Neuronal stem cell (in vitro differentiated cells): ENCODE data around the gene MYO10.

ENCODE experiments used
- DNase-seq: peaks from one replicate; pipeline ENCODE4 v3.0.0-alpha.2; 2013; ENCODE audit warnings: low spot score
- H2AFZ ChIP-seq: one replicate; pipeline ENCODE4 v1.6.1; 2013; ENCODE audit warnings: mild to moderate bottlenecking, low read length, inconsistent platforms
- H2AK5ac ChIP-seq: 2 replicates; pipeline ENCODE4 v1.6.1; 2013; ENCODE audit warnings: low read depth, mild to moderate bottlenecking, inconsistent platforms, low read length, moderate library complexity, mixed read lengths
- H2BK120ac ChIP-seq: 2 replicates; pipeline ENCODE4 v1.6.1; 2013; ENCODE audit warnings: low read depth, mild to moderate bottlenecking, inconsistent platforms, low read length, moderate library complexity, mixed read lengths
- H2BK12ac ChIP-seq: one replicate; pipeline ENCODE4 v1.6.1; 2013; ENCODE audit warnings: low read length, inconsistent platforms
- H2BK15ac ChIP-seq: 2 replicates; pipeline ENCODE4 v1.6.1; 2013; ENCODE audit warnings: mild to moderate bottlenecking, low read length, inconsistent platforms, mixed read lengths
- H2BK5ac ChIP-seq: one replicate; pipeline ENCODE4 v1.6.1; 2013; ENCODE audit warnings: inconsistent platforms, mild to moderate bottlenecking, low read length, moderate library complexity
- H3K14ac ChIP-seq: one replicate; pipeline ENCODE4 v1.6.1; 2013; ENCODE audit warnings: low read length, inconsistent platforms
- H3K18ac ChIP-seq: 2 replicates; pipeline ENCODE4 v1.6.1; 2013; ENCODE audit warnings: low read length, inconsistent platforms
- H3K23ac ChIP-seq: 2 replicates; pipeline ENCODE4 v1.6.1; 2013; ENCODE audit warnings: low read depth, mild to moderate bottlenecking, mixed read lengths, low read length, inconsistent platforms; ENCODE audit not compliant: poor library complexity
- H3K27ac ChIP-seq: replicated peaks from 3 replicates; pipeline ENCODE4 v1.5.1; 2013; ENCODE audit warnings: low read length, inconsistent platforms
- H3K27me3 ChIP-seq, 3 experiments: 2 replicates each; pipeline ENCODE4 v1.6.1; 2013; ENCODE audit warnings: low read length in 3 of 3, mild to moderate bottlenecking in 2 of 3, inconsistent platforms in 1 of 3, low read depth in 1 of 3, mixed read lengths in 1 of 3, moderate library complexity in 1 of 3; ENCODE audit not compliant: control insufficient read depth in 3 of 3, insufficient read depth in 3 of 3
- H3K36me3 ChIP-seq, 2 donors: replicated peaks in 1 of 2; 2 replicates each; pipeline ENCODE4 v1.6.1; 2013; ENCODE audit warnings: low read length in 2 of 2; ENCODE audit not compliant: control insufficient read depth in 2 of 2, insufficient read depth in 2 of 2
- H3K4ac ChIP-seq: 2 replicates; pipeline ENCODE4 v1.6.1; 2013; ENCODE audit warnings: inconsistent platforms, mild to moderate bottlenecking, low read length, moderate library complexity
- H3K4me1 ChIP-seq, 2 donors: 1 replicate in 1 of 2; 2 replicates in 1 of 2; pipeline ENCODE4 v1.6.1; 2013; ENCODE audit warnings: low read length in 2 of 2, low read depth in 1 of 2; ENCODE audit not compliant: control insufficient read depth in 2 of 2, insufficient read depth in 1 of 2
- H3K4me2 ChIP-seq: one replicate; pipeline ENCODE4 v1.6.1; 2013; ENCODE audit warnings: mild to moderate bottlenecking, low read length, inconsistent platforms; ENCODE audit not compliant: insufficient read depth, poor library complexity, severe bottlenecking
- H3K4me3 ChIP-seq, 2 donors: 2 replicates each; pipeline ENCODE4 v1.5.1; 2013; ENCODE audit warnings: low read length in 2 of 2, mild to moderate bottlenecking in 2 of 2, inconsistent platforms in 1 of 2, moderate library complexity in 1 of 2
- H3K79me1 ChIP-seq: one replicate; pipeline ENCODE4 v1.6.1; 2013; ENCODE audit warnings: low read depth, mild to moderate bottlenecking, inconsistent platforms, low read length, moderate library complexity
- H3K9ac ChIP-seq: one replicate; pipeline ENCODE4 v1.6.1; 2013; ENCODE audit warnings: mild to moderate bottlenecking, low read depth, low read length, inconsistent platforms; ENCODE audit not compliant: poor library complexity
- H3K9me3 ChIP-seq, 2 donors: replicated peaks in 1 of 2; 2 replicates each; pipeline versions ENCODE3 to v1.6.1; 2013; ENCODE audit warnings: low read length in 2 of 2, mild to moderate bottlenecking in 2 of 2, inconsistent platforms in 1 of 2, low read depth in 1 of 2, mixed read lengths in 1 of 2, moderate library complexity in 1 of 2; ENCODE audit not compliant: control insufficient read depth in 2 of 2, insufficient read depth in 1 of 2
- H4K8ac ChIP-seq: one replicate; pipeline ENCODE4 v1.6.1; 2013; ENCODE audit warnings: low read depth, mild to moderate bottlenecking, inconsistent platforms, low read length, moderate library complexity
- H4K91ac ChIP-seq: one replicate; pipeline ENCODE4 v1.6.1; 2013; ENCODE audit warnings: low read length, low read depth, mild to moderate bottlenecking, inconsistent platforms; ENCODE audit not compliant: poor library complexity
- WGBS, 2 donors: extraction: QIAGEN DNeasy Blood & Tissue Kit; methylation state at CpG; one replicate each; pipeline ENCODE4 v1.1.7; 2013; ENCODE audit warnings: missing lambda C conversion rate in 2 of 2, mixed read lengths in 1 of 2; ENCODE audit not compliant: insufficient read length in 2 of 2, insufficient replicate concordance in 1 of 2; ENCODE audit errors: extremely low coverage in 2 of 2; 5-methylcytosine and 5-hydroxymethylcytosine counted together

The MYO10 gene

GRCh38 chr5:16849775-16850174 is 86.3 kb downstream of the MYO10 start:
- no peak overlapping the region for H3K23ac ChIP-seq
- H3K79me1 ChIP-seq, result no peaks in the 10 kb centered on the region
- no peak overlapping the region for H3K4me2 ChIP-seq
- H3K4me1 ChIP-seq, result peaks cover 5 to 11% of the 10 kb centered on the region in 2 donors
- no peak overlapping the region for H3K4me3 ChIP-seq
- H2BK12ac ChIP-seq, result no peak overlapping the region
- H2AK5ac ChIP-seq, result no peak overlapping the region
- no peak overlapping the region for H2BK15ac ChIP-seq
- H2BK120ac ChIP-seq, result no peak overlapping the region
- no peak overlapping the region for H3K4ac ChIP-seq
- no peaks in the 10 kb centered on the region for H3K9me3 ChIP-seq
- H4K8ac ChIP-seq, result no peak overlapping the region
- H3K9ac ChIP-seq, result no peak overlapping the region
- H3K27me3 ChIP-seq, result no peaks in the 10 kb centered on the region
- no peak overlapping the region for H3K18ac ChIP-seq
- no peak overlapping the region for H2BK5ac ChIP-seq
- WGBS, 2 donors, result no CpG with 5 or more reads among the region's 4 CpGs
- no peak overlapping the region for H4K91ac ChIP-seq
- DNase-seq, result peak; percentile 31
- no peak overlapping the region for H2AFZ ChIP-seq
- no peaks in the 10 kb centered on the region for H3K36me3 ChIP-seq
- peak overlapping the region; percentile 67 for H3K27ac ChIP-seq
- no peak overlapping the region for H3K14ac ChIP-seq

GRCh38 chr5:16849181-16849580 is 86.9 kb downstream of the MYO10 start:
- Histone ChIP-seq H2BK12ac (no peak overlapping the region), H2BK120ac (no peak overlapping the region), H2AFZ (no peak overlapping the region), H3K14ac (no peak overlapping the region), H3K4ac (no peak overlapping the region), H3K23ac (no peak overlapping the region), H3K36me3 (no peaks in the 10 kb centered on the region), H2BK15ac (no peak overlapping the region), H3K27ac (no peak overlapping the region), H3K27me3 (no peaks in the 10 kb centered on the region), H3K9ac (no peak overlapping the region), H3K4me1 (peaks cover 5 to 10% of the 10 kb centered on the region in 2 donors), H2AK5ac (no peak overlapping the region), H3K4me2 (no peak overlapping the region), H3K18ac (no peak overlapping the region), H3K9me3 (no peaks in the 10 kb centered on the region), H3K79me1 (no peaks in the 10 kb centered on the region), H4K91ac (no peak overlapping the region), H4K8ac (no peak overlapping the region), H2BK5ac (no peak overlapping the region), H3K4me3 (no peak overlapping the region)
- DNase-seq, result no peak
- no CpG with 5 or more reads among the region's 3 CpGs for WGBS, 2 donors

GRCh38 chr5:16844952-16845351 is 91.1 kb downstream of the MYO10 start:
- Histone ChIP-seq H3K4me1 (peaks cover 0 to 20% of the 10 kb centered on the region in 2 donors), H3K14ac (no peak overlapping the region), H4K8ac (no peak overlapping the region), H4K91ac (no peak overlapping the region), H3K4me2 (no peak overlapping the region), H3K36me3 (no peaks in the 10 kb centered on the region), H3K4me3 (no peak overlapping the region), H2BK15ac (no peak overlapping the region), H2AFZ (no peak overlapping the region), H3K27ac (no peak overlapping the region), H2BK12ac (no peak overlapping the region), H2BK5ac (no peak overlapping the region), H3K18ac (no peak overlapping the region), H3K79me1 (peaks cover 1% of the 10 kb centered on the region), H3K9ac (no peak overlapping the region), H3K27me3 (no peaks in the 10 kb centered on the region), H2BK120ac (no peak overlapping the region), H3K4ac (no peak overlapping the region), H3K23ac (no peak overlapping the region), H3K9me3 (no peaks in the 10 kb centered on the region), H2AK5ac (no peak overlapping the region)
- WGBS, 2 donors, result no CpG with 5 or more reads among the region's 3 CpGs
- no peak for DNase-seq

- no peak overlapping the region for H2AK5ac ChIP-seq
Measured at GRCh38 chr5:16842896-16843295, 93.2 kb downstream of the MYO10 start.

More at GRCh38 chr5:16842896-16843295, 93.2 kb downstream of the MYO10 start:
- Histone ChIP-seq H3K27me3 (no peaks in the 10 kb centered on the region), H3K4ac (no peak overlapping the region), H3K79me1 (peaks cover 1% of the 10 kb centered on the region), H2AFZ (no peak overlapping the region), H2BK12ac (no peak overlapping the region), H2BK5ac (no peak overlapping the region), H3K9me3 (no peaks in the 10 kb centered on the region), H2BK15ac (no peak overlapping the region), H4K8ac (no peak overlapping the region), H3K4me2 (no peak overlapping the region), H2BK120ac (no peak overlapping the region), H3K36me3 (no peaks in the 10 kb centered on the region), H3K14ac (no peak overlapping the region), H4K91ac (no peak overlapping the region), H3K27ac (no peak overlapping the region), H3K18ac (no peak overlapping the region), H3K4me3 (no peak overlapping the region), H3K4me1 (peaks cover 0 to 19% of the 10 kb centered on the region in 2 donors), H3K23ac (no peak overlapping the region), H3K9ac (no peak overlapping the region)
- no peak for DNase-seq
- no CpG with 5 or more reads among the region's 8 CpGs for WGBS, 2 donors
